HG03135 (cell line): ENCODE measurements around the gene MT1F.
"Not testable (repeated sequence)": the region's sequence is repeated elsewhere in the genome, so short reads cannot be mapped to it uniquely, and the experiment has no call there.

Experiments used
- ATAC-seq: cut with Tn5 transposase; IDR thresholded peaks from one replicate; pipeline ENCODE4 v1.9.1; 2021; ENCODE audit warnings: mild to moderate bottlenecking, moderate library complexity; ENCODE audit not compliant: unreplicated experiment

MT1F gene

DNA sequence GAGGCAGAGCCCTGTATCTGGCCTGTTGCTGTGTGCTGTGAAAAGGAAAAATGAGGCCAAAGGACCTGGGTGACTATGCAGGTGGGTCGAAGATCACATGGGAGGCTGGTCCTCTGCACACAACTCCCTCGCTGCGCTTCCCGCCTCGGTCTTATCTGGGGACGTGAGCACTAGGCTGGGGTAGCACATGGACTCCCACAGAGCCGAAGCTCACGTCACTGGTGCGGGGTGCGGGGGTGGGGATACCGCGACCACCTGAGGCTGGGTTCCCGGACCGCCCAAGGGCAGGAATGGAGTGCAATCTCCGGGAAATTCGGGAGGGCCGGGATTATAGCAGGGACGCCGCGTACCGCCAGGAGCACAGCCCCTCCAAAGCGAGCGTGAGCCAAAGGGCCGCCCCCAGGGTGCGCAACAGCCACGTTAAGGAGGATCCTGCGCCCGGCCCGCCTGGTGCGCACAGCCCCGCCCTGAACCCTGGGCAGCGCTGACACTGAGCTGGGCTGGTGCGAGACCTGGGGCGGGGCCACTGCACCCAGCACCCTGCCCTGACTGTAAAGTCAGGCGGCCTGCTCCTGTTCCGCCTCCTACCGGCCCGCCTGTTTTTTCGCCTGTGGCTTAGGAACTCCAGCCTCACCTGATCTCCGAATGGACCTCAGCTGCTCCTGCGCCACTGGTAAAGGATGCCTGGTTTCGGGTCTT is 14.5 kb upstream of the MT1F start:
- ATAC-seq, result no peak

DNA sequence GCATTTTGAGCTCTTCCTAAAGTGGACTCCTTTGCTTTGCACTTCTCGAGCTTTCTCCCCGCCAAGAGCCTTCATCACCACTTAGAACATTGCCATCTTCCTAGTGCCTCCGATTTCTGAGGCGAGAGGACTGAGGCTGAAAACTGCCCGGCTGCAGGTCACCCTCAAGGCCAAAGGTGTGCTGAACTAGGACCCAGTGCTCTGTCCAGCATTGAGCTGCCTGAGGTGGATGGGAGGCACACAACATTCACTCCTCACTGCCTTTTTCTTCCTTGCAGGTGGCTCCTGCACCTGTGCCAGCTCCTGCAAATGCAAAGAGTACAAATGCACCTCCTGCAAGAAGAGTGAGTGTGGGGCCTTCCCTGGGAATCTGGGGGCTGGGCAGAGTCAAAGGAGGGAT is 13.9 kb upstream of the MT1F start:
- ATAC-seq, result no peak

DNA sequence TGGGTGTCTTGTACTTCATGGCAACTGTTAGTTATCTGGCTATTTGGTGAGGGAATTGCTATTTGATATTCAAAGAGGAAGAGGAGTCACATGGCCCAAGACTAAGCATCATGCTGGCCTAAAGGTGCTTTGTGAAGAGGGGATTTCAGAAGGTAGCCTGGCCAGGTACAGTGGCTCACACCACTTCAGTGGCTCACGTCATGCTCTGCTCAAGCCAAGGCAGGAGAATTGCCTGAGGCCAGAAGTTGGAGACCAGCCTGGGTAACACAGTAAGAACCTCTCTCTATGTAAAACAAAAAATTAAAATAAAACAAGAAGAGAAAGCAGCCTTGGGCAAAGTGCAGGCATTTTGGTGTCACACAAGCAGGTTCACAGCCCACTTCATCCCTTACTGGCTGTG is 12.4 kb upstream of the MT1F start:
- no peak for ATAC-seq

DNA sequence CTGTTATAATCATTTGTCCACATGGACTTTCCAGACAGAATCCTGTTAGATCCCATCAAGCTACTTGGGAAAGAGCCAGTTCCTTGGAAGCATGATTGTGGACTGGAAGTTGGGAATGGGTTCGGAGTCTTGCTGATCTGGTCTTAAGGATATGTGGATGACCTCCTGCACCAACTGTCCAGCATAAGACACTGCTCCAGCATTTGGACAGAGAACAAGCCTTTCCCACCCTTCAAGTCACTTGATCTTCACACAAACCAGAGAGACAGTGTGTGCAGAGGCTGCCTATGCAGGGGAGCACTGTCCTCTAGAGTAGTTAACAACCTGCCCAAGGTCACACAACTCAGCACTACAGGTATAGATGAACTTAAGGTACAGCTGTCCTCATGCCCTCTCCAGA is 11.9 kb upstream of the MT1F start:
- ATAC-seq, result no peak

DNA sequence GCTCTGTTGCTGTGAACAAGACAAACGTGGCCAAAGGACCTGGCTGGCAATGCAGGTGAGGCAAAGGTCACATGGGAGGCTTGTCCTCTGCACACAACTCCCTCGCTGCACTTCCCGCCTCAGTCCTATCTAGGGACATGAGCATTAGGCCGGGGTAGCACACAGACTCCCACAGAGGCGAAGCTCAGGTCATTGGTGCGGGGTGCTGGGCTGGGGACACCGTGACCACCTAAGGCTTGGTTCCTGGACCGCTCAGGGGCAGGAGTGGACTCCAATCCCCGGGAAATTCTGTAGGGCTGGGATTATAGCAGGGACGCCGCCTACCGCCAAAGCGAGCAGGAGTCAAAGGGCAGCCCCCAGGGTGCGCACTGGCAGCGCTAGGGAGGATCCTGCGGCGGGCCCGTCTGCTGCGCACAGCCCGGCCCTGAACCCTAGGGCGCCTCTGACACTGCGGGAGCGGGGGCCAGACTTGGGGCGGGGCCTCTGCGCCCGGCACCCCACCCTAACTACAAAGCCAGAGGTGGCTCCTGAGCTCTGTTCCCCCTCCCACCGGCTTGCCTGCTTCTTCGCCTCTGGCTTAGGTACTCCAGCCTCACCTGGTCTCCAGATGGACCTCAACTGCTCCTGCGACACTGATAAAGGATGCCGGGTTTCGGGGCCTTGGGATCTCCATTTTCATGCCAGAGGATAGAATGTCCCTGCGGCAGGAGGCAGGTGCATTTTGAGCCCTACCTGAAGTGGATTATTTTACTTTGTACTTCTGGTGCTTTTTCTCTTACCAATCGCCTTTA is 9.9 kb upstream of the MT1F start:
- no peak for ATAC-seq

DNA sequence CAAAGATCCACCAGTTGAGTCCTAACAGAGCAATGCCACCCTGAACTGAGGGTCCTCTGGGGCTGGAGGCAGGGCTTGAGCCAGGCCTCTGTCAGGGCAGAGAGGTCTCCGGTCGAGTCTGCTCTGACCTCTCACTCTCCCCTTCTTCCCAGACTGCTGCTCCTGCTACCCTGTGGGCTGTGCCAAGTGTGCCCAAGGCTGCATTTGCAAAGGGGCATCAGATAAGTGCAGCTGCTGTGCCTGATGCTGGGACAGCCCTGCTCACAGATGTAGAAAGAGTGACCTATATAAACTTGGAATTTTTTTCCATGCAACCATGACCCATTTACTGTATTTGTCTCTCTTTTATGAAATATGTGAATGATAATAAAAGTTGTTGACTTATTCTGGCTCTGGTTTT is 8.5 kb upstream of the MT1F start:
- ATAC-seq, result no peak

DNA sequence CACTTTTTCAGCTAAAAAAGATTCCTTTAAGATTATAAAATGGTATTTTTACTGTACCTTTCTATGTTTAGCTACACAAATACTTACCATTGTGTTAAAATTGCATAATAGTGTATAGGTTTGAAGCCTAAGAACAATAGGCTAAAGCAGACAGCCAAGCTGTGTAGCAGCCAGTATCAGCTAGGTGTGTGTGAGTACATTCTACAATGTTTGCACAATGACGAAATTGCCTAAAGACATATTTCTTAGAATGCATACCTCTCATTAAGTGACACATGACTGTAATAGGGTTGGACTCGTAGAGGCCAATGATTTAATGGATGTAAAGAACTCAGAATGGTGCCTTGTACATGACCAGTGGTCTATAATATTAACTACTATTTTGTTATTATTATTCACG is 7.9 kb upstream of the MT1F start:
- ATAC-seq, result no peak

DNA sequence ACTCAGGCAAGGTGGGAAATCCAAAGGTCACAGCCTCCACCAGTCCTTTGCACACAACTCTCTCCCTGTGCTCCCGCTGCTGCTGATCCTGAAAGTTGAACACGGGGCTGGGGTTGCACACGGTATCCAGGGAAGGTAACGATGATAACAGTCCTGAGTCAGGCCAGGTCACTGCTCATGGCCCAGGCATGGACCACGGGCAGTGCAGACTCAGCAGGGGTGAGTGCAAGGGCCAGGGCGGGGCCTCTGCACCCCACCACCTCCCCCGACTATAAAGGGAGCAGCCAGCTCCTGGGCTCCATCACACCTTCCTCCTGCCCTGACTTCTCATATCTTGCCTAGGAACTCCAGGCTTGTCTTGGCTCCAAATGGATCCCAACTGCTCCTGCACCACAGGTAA is 6.2 kb upstream of the MT1F start, which contains the start of gene MT1B:
MT1B (plus strand) TSS at position 301 of the 400 bp plus-strand sequence; CDS start at position 369, 68 bp downstream.
- no peak for ATAC-seq

DNA sequence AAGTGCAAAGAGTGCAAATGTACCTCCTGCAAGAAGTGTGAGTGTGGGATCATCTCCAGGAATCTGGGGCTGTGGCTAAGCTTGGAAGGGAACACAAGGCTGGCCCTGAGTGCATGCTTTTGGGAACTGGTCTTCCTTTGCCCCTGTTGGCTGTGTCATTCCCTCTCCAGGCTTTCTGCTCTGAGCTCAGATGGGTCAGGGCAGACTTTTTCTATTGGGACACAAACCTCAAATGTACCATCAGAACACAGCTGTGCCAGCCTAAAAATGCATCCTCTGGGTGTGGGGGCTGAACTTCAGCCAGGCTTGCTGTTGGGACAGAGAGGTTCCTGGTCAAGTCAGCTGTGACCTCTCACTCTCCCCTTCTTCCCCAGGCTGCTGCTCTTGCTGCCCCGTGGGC is 5.2 kb upstream of the MT1F start:
- ATAC-seq, result no peak

DNA sequence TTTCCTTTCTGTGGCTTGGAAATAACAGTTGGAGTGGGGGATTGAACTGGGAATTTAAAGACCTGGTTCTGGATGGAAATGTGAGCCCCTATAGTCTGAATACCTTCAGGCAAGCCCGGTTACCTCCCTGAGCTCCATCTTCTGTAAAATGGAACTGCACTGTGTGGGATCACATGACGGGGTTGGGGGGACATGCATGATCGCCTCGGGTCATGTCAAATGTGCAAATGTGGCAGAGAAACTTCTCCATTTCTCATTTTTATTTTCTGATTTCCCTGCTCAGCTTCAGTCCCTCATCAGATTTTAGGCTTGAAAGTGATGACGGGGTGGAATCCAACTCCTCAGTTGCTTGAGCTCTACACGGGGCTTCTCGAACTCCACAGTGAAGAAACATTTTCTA is 4.5 kb upstream of the MT1F start:
- ATAC-seq, result no peak

DNA sequence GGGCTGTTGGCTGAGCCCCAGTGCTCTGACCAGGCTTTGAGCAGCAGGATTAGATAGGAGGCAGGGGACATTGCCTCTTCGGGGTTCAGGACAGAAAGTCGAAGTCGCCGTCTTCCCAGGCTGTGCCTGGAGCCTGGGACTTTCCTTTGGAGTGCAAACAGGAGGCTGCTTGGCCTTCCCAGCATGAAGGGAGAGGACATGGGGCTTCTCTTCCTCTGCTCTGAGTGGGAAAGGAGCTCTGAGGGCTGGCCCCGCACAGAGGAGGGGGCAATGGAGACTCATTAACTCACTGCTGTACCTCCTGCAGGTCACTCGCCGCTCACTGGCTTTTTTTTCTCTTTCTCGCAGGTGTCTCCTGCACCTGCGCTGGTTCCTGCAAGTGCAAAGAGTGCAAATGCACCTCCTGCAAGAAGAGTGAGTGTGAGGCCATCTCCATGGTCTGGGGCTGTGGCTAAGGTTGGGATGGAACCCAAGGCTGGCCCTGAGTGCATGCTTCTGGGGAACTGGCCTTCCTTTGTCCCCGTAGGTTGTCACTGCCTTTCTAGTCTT is 642 bp downstream of the MT1F start:
- ATAC-seq, result no peak

DNA sequence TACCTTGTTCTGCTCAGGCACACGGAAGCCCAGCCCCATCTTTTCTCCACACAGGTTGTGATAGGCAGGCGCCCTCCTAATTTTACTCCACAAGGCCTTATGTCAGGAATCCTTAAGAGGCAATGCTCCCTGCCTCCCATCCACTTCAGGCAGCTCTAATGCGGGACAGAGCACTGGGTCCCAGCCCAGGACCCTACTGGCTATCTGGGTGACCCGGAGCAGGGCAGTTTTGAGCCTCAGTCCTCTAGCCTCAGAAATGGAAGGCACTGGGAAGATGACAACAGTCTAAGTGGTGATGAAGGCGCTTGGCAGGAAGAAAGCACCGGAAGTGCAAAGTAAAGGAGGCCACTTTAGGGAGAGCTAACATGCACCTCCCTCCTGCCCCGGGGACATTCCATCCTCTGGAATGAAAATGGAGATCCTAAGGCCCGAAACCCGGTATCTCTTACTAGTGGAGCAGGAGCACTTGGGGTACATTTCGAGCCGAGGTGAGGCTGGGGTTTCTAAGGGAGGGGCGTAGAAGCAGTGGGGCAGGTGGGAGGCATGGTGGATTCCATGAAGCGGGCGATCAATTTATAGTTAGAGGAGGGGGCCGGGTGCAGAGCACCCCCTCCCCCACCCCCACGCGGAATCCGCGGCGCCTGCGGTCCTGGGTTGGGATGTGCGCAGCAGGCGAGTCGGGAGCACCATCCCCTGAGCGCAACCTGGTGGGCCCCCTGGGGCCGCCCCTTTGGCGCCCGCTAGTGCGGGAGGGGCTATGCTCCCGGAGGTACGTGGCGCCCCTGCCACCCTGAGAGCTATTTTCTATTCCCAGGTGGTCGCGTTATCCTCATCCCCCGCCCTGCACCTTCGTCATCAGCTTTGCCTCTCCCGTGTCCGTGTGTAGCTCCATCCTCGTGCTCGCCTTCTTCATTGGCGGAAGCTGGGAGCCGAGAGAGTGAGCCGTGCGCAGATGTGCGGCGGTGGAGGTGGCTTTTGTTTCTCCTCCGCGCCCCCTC is 4.9 kb downstream of the MT1F start:
- ATAC-seq, result no peak

DNA sequence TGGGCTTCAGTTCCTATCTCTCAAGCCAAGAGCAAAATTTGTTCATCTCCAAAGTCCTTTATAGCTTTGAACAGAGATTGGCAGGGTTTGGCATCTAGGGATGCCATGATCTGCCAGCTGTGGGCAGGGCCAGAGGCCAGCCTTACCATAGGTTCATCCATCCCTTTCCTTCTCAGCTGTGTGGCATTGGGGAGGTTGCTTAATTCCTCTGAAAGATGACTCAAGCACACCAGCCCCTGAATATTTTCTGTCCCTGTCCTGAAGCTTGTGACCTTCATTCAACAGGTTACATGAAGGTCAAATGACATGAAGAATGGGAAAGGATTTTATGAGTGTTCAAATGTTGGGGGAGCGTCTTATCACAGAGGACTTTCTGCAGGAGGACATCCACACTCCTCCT is 6.7 kb downstream of the MT1F start:
- ATAC-seq, result no peak

DNA sequence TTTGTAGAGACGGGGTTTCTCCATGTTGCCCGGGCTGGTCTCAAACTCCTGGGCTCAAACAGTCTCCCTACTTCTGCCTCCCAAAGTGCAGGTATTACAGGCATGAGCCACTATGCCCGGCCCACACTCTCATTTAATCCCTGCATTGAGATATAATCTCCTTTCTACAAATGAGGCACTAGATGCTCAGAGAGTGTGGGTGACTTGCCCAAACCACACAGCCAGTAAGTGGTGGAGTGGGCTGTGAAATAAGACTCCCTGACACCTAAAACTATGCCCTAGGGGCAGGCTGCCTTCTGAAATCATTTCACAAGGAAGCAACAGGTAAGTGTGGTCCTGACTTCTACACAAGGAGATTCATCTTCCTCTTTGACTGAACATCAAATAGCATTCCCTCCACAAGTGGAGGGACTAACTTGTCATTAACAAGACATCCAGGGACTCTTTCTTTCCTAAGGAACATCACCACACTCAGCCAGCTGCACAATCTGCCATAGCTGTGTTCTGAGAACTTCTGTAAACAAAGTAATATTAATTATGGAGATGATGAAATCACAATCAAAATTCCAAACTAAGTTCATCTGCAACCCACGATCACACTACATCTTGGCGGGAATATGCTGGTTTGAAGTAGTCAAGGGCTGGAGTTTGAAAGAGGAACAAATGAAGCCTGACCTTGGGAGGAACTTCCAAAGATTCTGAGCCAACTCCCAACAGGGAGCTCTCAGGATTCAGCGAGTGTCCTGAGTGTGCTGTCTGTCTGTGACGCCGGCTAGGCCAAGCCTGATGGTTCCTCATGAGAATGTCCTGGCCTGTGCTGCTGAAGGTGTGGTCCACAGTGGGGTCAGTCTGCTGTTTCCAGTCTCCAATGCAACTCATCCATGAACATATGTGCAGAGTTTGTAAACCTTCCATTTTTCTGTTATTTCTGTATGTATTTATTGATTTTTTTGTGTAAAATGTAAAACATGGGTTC is 7.8 kb downstream of the MT1F start:
- ATAC-seq, result not testable (repeated sequence)

DNA sequence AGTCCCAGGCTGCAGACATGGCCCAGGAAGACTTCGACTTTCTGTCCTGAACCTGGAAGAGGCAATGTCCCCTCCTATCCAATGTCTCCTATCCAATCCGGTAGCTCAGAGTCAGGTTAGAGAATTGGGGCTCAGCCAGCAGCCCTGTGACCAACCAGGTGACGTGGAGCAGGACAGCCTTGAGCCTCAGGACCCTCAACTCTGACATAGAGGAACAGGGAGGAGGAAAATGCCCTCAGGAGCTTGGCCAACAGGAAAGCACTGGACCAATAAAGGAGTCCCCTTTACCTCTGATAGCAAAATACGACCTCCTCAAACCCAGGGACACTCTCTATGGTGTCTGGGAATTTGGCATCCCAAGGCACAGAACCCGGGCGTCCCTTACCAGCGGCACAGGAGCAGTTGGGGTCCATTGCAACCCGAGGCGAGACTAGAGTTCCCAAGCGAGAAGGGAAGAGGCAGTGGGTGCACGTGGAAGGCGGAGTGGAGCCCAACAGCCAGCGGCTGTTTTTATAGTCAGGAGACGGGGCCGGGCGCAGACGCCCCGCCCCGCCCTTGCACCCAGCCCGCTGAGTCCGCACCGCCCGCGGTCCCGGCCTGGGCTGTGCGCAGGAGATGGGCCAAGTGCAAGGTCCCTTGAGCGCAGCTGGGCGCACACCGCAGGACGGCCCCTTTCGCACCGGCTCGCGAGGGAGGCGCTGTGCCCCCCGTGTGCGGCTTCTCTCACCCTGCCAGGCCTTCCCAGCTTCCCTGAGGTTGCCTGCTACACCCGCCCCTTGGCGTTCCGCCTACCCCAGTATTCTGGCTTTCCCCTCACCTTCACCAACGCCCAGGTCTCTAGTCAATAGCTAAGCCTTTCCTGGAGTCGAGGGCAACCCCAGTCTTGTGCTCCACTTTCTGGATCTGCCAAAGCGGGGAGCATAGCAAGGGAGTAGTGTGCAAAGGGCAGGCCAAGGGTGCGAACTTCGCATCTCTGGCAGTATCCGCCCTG is 10.1 kb downstream of the MT1F start, which contains the start of gene MT1G:
MT1G (minus strand) TSS at position 485 of the 991 bp plus-strand sequence; CDS start at position 413, 72 bp downstream.
- no peak for ATAC-seq

DNA sequence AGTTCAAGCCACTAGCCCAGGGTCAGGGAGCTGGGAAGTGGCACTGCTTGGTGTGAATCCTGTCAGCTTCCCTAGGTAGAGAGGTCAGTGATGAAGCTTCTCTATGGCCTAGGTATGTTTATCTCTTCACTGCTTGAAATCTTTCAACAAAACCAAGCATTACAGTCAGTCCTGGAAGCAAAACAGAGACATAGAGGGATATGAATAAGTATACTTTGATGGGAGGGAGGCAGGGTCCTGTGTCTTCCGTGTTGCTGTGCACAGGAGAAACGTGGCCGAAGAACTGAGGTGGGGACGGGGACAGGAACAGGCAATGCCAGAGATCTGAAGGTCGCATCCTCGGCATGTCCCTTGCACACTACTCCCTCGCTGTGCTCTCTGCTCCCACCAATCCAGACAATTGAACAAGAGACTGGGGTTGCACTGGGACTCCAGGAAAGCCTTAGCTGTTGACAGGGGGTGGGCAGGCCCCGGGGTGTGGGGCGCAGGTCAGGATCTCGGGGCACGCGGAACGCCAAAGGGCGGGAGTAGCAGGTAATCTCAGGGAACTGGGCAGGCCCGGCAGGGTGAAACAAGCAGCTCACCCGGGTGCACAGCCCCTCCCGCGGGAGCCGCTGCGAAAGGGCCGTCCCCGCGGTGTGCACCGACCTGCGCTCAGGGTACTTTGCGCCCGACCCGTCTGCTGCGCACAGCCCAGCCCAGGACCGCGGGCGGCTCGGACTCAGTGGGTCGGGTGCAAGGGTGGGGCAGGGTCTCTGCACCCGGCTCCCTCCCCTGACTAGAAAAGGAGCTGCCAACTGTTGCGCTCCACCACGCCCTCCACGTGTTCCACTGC is 11.5 kb downstream of the MT1F start, which contains the start of gene MT1H:
MT1H (plus strand) TSS at position 810 of the 835 bp plus-strand sequence. CDS start 71 bp downstream, outside the sequence.
- no peak for ATAC-seq

DNA sequence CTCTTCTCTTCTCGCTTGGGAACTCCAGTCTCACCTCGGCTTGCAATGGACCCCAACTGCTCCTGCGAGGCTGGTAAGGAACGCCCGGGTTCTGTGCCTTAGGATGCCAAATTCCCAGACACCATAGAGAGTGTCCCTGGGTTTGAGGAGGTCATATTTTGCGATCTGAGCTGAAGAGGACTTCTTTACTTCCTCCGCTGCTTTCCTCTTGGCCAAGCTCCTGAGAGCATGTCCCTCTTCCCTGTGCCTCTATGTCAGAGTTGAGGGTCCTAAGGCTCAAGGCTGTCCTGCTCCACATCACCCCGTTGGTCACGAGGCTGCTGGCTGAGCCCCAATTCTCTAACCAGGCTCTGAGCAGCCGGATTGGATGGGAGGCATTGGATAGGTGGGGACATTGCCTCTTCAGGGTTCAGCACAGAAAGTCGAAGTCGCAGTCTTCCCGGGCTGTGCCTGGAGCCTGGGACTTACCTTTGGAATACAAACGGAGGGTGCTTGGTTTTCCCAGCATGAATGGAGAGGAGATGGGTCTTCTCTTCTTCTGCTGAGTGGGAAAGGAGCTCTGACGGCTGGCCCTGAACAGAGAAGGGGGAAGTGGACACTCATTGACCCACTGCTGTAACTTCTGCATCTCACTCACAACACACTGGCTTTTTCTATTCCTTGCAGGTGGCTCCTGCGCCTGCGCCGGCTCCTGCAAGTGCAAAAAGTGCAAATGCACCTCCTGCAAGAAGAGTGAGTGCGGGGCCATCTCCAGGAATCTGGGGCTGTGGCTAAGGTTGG is 12.3 kb downstream of the MT1F start:
- no peak for ATAC-seq
